MCF 10A (cell line): ENCODE data around the gene GPR151. TPM values are rescaled to one million over a fixed set of nuclear protein-coding genes. Genes with fewer than 3 reads are reported as not detected.

ENCODE experiments used
- BruUV-seq: library from RNA; stranded (reverse); fragments of 400-500 nt; replicated peaks from 2 replicates; lab custom pipeline; 2021; lab: Mats Ljungman, UMichigan
- CTCF ChIA-PET: fragments of 300-600 bp; sonication (Branson Sonifier 250); formaldehyde crosslinking; extraction: SDS; loops from one replicate; lab custom pipeline; 2021; ENCODE audit warnings: antibody characterized with exemption, inconsistent platforms; lab: Yijun Ruan, JAX
- POLR2A ChIA-PET: fragments of 300-600, 350-650 bp; sonication (Branson Sonifier 250); formaldehyde crosslinking; extraction: SDS; loops from one replicate; lab custom pipeline; 2020; ENCODE audit warnings: antibody characterized with exemption, inconsistent platforms; lab: Yijun Ruan, JAX
- DNase-seq: peaks from one replicate; pipeline ENCODE4 v3.0.0-alpha.2; 2018; ENCODE audit not compliant: unreplicated experiment
- H3K27ac Mint-ChIP-seq: one replicate; pipeline ENCODE4 v1.8.0; 2022; ENCODE audit warnings: mild to moderate bottlenecking, low read depth, mixed read lengths; ENCODE audit not compliant: unreplicated experiment
- H3K27me3 Mint-ChIP-seq: one replicate; pipeline ENCODE4 v1.8.0; 2022; ENCODE audit warnings: mixed read lengths; ENCODE audit not compliant: insufficient read depth, unreplicated experiment
- H3K36me3 Mint-ChIP-seq: one replicate; pipeline ENCODE4 v1.8.0; 2022; ENCODE audit warnings: mild to moderate bottlenecking, moderate library complexity, mixed read lengths; ENCODE audit not compliant: insufficient read depth, unreplicated experiment
- H3K4me1 Mint-ChIP-seq: one replicate; pipeline ENCODE4 v1.8.0; 2022; ENCODE audit warnings: mixed read lengths; ENCODE audit not compliant: insufficient read depth, unreplicated experiment
- H3K4me3 Mint-ChIP-seq: one replicate; pipeline ENCODE4 v1.8.0; 2022; ENCODE audit warnings: mild to moderate bottlenecking, moderate library complexity, mixed read lengths; ENCODE audit not compliant: unreplicated experiment
- H3K9me3 Mint-ChIP-seq: one replicate; pipeline ENCODE4 v1.8.0; 2022; ENCODE audit warnings: mixed read lengths; ENCODE audit not compliant: unreplicated experiment
- CTCF ChIP-seq: fragments of 200-600 bp; IDR thresholded peaks from one replicate; pipeline ENCODE4 v1.8.0; 2022; ENCODE audit warnings: antibody characterized with exemption, mild to moderate bottlenecking; ENCODE audit not compliant: unreplicated experiment
- intact Hi-C: fragments of 100-400 bp; cut with micrococcal nuclease; formaldehyde crosslinking; loops from 2 replicates; pipeline ENCODE4 v1.14.1; 2022
- total RNA-seq: library from RNA; stranded (reverse); gene quantifications from 2 replicates; pipeline ENCODE4 v1.2.3, GENCODE V29; 2022

Gene GPR151
- total RNA-seq, 1 experiment from 2014 or later = not detected

GRCh38 chr5:146507428-146507827 lies 8.6 kb downstream of the GPR151 start:
- TF ChIP-seq CTCF = no peak
- intact Hi-C loops = no loop called here
- BruUV-seq = no TSS peak
- H3K4me3 Mint-ChIP-seq = no peak overlapping the region
- H3K27ac Mint-ChIP-seq = no peak overlapping the region
- H3K27me3 Mint-ChIP-seq = no peaks in the 10 kb centered on the region
- peaks cover 90% of the 10 kb centered on the region for H3K36me3 Mint-ChIP-seq
- H3K4me1 Mint-ChIP-seq = peaks cover 8% of the 10 kb centered on the region
- CTCF ChIA-PET = interaction anchor here (0.6 to 0.7 kb wide), 2 partner anchors 227 to 1267 kb away, joined by 4 read pairs; no protein-coding TSS in a partner anchor
- no peaks in the 10 kb centered on the region for H3K9me3 Mint-ChIP-seq
- POLR2A ChIA-PET = no interaction called here
- DNase-seq = no peak

- ChIA-PET CTCF (interaction anchor here (0.7 to 1.3 kb wide), 3 partner anchors 42 to 689 kb away, joined by 3 read pairs; no protein-coding TSS in a partner anchor), POLR2A (interaction anchor here (0.7 to 2.0 kb wide), 4 partner anchors 8 to 59 kb away, joined by 3 to 6 read pairs (median 4); no protein-coding TSS in a partner anchor)
- Mint-ChIP-seq H3K27me3 (no peaks in the 10 kb centered on the region), H3K36me3 (peaks cover 52% of the 10 kb centered on the region), H3K9me3 (no peaks in the 10 kb centered on the region), H3K4me1 (peaks cover 8% of the 10 kb centered on the region), H3K4me3 (no peak overlapping the region), H3K27ac (no peak overlapping the region)
- intact Hi-C loops = no loop called here
- TF ChIP-seq CTCF = no peak
- DNase-seq = no peak
- BruUV-seq = no TSS peak
These were observed 16.3 kb downstream of the GPR151 start for GRCh38 chr5:146499680-146500079.

GRCh38 chr5:146494656-146495055 lies 21.3 kb downstream of the GPR151 start:
- no peak overlapping the region for H3K27ac Mint-ChIP-seq
- no peaks in the 10 kb centered on the region for H3K27me3 Mint-ChIP-seq
- no TSS peak for BruUV-seq
- peaks cover 8% of the 10 kb centered on the region for H3K4me1 Mint-ChIP-seq
- no peak for TF ChIP-seq CTCF
- H3K36me3 Mint-ChIP-seq = peaks cover 78% of the 10 kb centered on the region
- POLR2A ChIA-PET = no interaction called here
- intact Hi-C loops = no loop called here
- no peaks in the 10 kb centered on the region for H3K9me3 Mint-ChIP-seq
- CTCF ChIA-PET = interaction anchor here (0.6 to 1.2 kb wide), 2 partner anchors 471 to 1133 kb away, joined by 3 to 5 read pairs; no protein-coding TSS in a partner anchor
- H3K4me3 Mint-ChIP-seq = no peak overlapping the region
- no peak for DNase-seq

- POLR2A ChIA-PET = interaction anchor here (0.6 to 0.7 kb wide), 2 partner anchors 12 to 129 kb away, joined by 3 to 4 read pairs; no protein-coding TSS in a partner anchor
- Mint-ChIP-seq H3K27me3 (no peaks in the 10 kb centered on the region), H3K4me3 (no peak overlapping the region), H3K9me3 (no peaks in the 10 kb centered on the region), H3K36me3 (peaks cover 81% of the 10 kb centered on the region), H3K4me1 (no peaks in the 10 kb centered on the region), H3K27ac (no peak overlapping the region)
- CTCF ChIA-PET = interaction anchor here (0.8 to 0.9 kb wide), 2 partner anchors 15 to 23 kb away, joined by 3 to 5 read pairs; no protein-coding TSS in a partner anchor
- intact Hi-C loops = no loop called here
- BruUV-seq = no TSS peak
- TF ChIP-seq CTCF = no peak
- no peak for DNase-seq
These were observed 25.7 kb downstream of the GPR151 start for GRCh38 chr5:146490089-146490843.
